AG04450 (cell line): ENCODE measurements around the gene CNFN. TPM values are rescaled to one million over a fixed set of nuclear protein-coding genes. Genes with fewer than 3 reads are reported as not detected.

ENCODE experiments used
- CTCF ChIA-PET: fragments of 300-600, 350-600 bp; formaldehyde crosslinking; extraction: SDS; loops from one replicate; lab custom pipeline; 2022; ENCODE audit warnings: antibody characterized with exemption, inconsistent platforms; lab: Charles Lee
- POLR2A ChIA-PET: fragments of 350-600 bp; formaldehyde crosslinking; extraction: SDS; loops from one replicate; lab custom pipeline; 2021; ENCODE audit warnings: antibody characterized with exemption, inconsistent platforms; lab: Yijun Ruan, JAX
- DNase-seq: peaks from one replicate; pipeline ENCODE4 v3.0.0-alpha.2; 2011; ENCODE audit warnings: low read depth, low spot score
- H3K27ac ChIP-seq: one replicate; pipeline ENCODE4 v1.5.1; 2012; ENCODE audit warnings: low read depth, low read length, control low read depth
- H3K27me3 ChIP-seq: one replicate; pipeline ENCODE4 v1.6.0; 2012; ENCODE audit warnings: low read length; ENCODE audit not compliant: control insufficient read depth, insufficient read depth
- H3K4me3 ChIP-seq: 2 replicates; pipeline ENCODE4 v1.5.1; 2011; ENCODE audit warnings: mild to moderate bottlenecking, low read depth, low read length, control low read depth
- H3K9me3 ChIP-seq: 2 replicates; pipeline ENCODE4 v1.5.1; 2012; ENCODE audit warnings: low read length; ENCODE audit not compliant: control insufficient read depth, insufficient read depth
- CTCF ChIP-seq: IDR thresholded peaks from 2 replicates; pipeline ENCODE4 v1.5.1; 2011; ENCODE audit warnings: low read depth, low read length, control low read depth, inconsistent platforms
- polyA plus RNA-seq: library from polyadenylated mRNA; depleted of rRNA; stranded (reverse); fragments of >200 nt; gene quantifications from 2 replicates; pipeline ENCODE4 v1.2.3, GENCODE V29; 2011

The CNFN gene
- polyA plus RNA-seq, 1 experiment = 0.20 TPM

DNA sequence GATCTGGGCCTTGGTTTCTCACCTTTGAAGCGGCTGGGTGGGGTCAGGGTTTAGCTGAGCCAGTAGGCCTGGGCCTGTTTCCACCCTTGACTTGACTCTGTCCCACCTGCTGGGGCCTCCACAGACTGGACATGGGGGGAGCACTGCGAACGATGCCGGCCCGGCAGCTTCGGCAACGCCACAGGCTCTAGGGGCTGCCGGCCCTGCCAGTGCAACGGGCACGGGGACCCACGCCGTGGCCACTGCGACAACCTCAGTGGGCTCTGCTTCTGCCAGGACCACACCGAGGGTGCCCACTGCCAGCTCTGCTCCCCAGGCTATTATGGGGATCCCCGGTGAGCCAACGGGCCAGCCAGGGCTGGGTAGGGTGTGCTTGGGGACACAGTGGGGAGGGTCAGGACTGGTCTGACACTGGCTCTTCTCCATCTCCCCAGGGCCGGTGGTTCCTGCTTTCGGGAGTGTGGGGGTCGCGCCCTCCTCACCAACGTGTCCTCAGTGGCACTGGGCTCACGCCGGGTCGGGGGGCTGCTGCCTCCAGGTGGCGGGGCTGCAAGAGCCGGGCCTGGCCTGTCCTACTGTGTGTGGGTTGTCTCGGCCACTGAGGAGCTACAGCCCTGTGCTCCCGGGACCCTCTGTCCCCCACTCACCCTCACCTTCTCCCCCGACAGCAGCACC, 36.6 kb downstream of the CNFN start:
- TF ChIP-seq CTCF = no peak
- Histone ChIP-seq H3K27me3 (no peaks in the 10 kb centered on the region), H3K27ac (no peak overlapping the region), H3K9me3 (no peaks in the 10 kb centered on the region), H3K4me3 (no peak overlapping the region)
- ChIA-PET CTCF (no interaction called here), POLR2A (interaction anchor here (0.7 kb wide), 1 partner anchor 24 kb away, joined by 5 read pairs; no protein-coding TSS in a partner anchor)
- no peak for DNase-seq

- no peak for DNase-seq
- Histone ChIP-seq H3K9me3 (no peaks in the 10 kb centered on the region), H3K27me3 (no peaks in the 10 kb centered on the region), H3K27ac (no peak overlapping the region), H3K4me3 (no peak overlapping the region)
- TF ChIP-seq CTCF = no peak
- ChIA-PET POLR2A (no interaction called here), CTCF (no interaction called here)
Measured at GRCh38 chr19:42352301-42353259, 37.5 kb downstream of the CNFN start.

- no peak for TF ChIP-seq CTCF
- CTCF ChIA-PET = no interaction called here
- POLR2A ChIA-PET = no interaction called here
- H3K27me3 ChIP-seq = no peaks in the 10 kb centered on the region
- H3K27ac ChIP-seq = no peak overlapping the region
- H3K4me3 ChIP-seq = no peak overlapping the region
- H3K9me3 ChIP-seq = no peaks in the 10 kb centered on the region
- DNase-seq = no peak
Measured at GRCh38 chr19:42351079-42351735, 38.9 kb downstream of the CNFN start.

- CTCF ChIA-PET = no interaction called here
- no peak for TF ChIP-seq CTCF
- POLR2A ChIA-PET = no interaction called here
- no peaks in the 10 kb centered on the region for H3K27me3 ChIP-seq
- no peak for DNase-seq
- no peaks in the 10 kb centered on the region for H3K9me3 ChIP-seq
- no peak overlapping the region for H3K4me3 ChIP-seq
- H3K27ac ChIP-seq = no peak overlapping the region
Measured at GRCh38 chr19:42350417-42350816, 39.7 kb downstream of the CNFN start.
